ENCODE measurements around the gene IDI1.

- no peak for TF ChIP-seq POLR2AphosphoS5 (IDR thresholded peaks at IDR 0.05; ENCODE audit: low read depth)
- TF ChIP-seq, protein P1, sequence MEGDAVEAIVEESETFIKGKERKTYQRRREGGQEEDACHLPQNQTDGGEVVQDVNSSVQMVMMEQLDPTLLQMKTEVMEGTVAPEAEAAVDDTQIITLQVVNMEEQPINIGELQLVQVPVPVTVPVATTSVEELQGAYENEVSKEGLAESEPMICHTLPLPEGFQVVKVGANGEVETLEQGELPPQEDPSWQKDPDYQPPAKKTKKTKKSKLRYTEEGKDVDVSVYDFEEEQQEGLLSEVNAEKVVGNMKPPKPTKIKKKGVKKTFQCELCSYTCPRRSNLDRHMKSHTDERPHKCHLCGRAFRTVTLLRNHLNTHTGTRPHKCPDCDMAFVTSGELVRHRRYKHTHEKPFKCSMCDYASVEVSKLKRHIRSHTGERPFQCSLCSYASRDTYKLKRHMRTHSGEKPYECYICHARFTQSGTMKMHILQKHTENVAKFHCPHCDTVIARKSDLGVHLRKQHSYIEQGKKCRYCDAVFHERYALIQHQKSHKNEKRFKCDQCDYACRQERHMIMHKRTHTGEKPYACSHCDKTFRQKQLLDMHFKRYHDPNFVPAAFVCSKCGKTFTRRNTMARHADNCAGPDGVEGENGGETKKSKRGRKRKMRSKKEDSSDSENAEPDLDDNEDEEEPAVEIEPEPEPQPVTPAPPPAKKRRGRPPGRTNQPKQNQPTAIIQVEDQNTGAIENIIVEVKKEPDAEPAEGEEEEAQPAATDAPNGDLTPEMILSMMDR (IDR thresholded peaks at IDR 0.05; ENCODE audit: insufficient read depth, low read length), result no peak
- TF ChIP-seq GABPA (IDR thresholded peaks at IDR 0.05; ENCODE audit: low read depth), result no peak
- TF ChIP-seq, protein P2, sequence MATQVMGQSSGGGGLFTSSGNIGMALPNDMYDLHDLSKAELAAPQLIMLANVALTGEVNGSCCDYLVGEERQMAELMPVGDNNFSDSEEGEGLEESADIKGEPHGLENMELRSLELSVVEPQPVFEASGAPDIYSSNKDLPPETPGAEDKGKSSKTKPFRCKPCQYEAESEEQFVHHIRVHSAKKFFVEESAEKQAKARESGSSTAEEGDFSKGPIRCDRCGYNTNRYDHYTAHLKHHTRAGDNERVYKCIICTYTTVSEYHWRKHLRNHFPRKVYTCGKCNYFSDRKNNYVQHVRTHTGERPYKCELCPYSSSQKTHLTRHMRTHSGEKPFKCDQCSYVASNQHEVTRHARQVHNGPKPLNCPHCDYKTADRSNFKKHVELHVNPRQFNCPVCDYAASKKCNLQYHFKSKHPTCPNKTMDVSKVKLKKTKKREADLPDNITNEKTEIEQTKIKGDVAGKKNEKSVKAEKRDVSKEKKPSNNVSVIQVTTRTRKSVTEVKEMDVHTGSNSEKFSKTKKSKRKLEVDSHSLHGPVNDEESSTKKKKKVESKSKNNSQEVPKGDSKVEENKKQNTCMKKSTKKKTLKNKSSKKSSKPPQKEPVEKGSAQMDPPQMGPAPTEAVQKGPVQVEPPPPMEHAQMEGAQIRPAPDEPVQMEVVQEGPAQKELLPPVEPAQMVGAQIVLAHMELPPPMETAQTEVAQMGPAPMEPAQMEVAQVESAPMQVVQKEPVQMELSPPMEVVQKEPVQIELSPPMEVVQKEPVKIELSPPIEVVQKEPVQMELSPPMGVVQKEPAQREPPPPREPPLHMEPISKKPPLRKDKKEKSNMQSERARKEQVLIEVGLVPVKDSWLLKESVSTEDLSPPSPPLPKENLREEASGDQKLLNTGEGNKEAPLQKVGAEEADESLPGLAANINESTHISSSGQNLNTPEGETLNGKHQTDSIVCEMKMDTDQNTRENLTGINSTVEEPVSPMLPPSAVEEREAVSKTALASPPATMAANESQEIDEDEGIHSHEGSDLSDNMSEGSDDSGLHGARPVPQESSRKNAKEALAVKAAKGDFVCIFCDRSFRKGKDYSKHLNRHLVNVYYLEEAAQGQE (IDR thresholded peaks at IDR 0.05; ENCODE audit: insufficient replicate concordance, low read depth), result no peak
These were observed 13.2 kb upstream of the IDI1 start for GRCh38 chr10:1061930-1062774.

Data from HL-60 (cell line).